ENCODE measurements around the gene PLXNB2. TPM values are rescaled to one million over a fixed set of nuclear protein-coding genes. Genes with fewer than 3 reads are reported as not detected.
"Not testable (repeated sequence)": the region's sequence is repeated elsewhere in the genome, so short reads cannot be mapped to it uniquely, and the experiment has no call there.

Gene PLXNB2
- total RNA-seq, 1 donor from 2014 or later = 256 TPM

- ATAC-seq (no peak), DNase-seq (no peak)
- no peak for TF ChIP-seq CTCF (IDR thresholded peaks at IDR 0.05)
- intact Hi-C loops (cut with DNase I) = loop anchor here (10.0 kb wide), 1 partner anchor 49 kb away; the partner anchor contains the start of gene MAPK11
- no peaks in the 10 kb centered on the region for H3K27me3 ChIP-seq (ENCODE audit: low read depth)
- H3K36me3 ChIP-seq = no peaks in the 10 kb centered on the region
- no peak overlapping the region for H3K4me3 ChIP-seq
- H3K27ac ChIP-seq = no peak overlapping the region
- H3K9me3 ChIP-seq = no peaks in the 10 kb centered on the region
- peaks cover 18% of the 10 kb centered on the region for H3K4me1 ChIP-seq
These were observed 16.5 kb upstream of the PLXNB2 start for GRCh38 chr22:50323900-50324299.

DNA sequence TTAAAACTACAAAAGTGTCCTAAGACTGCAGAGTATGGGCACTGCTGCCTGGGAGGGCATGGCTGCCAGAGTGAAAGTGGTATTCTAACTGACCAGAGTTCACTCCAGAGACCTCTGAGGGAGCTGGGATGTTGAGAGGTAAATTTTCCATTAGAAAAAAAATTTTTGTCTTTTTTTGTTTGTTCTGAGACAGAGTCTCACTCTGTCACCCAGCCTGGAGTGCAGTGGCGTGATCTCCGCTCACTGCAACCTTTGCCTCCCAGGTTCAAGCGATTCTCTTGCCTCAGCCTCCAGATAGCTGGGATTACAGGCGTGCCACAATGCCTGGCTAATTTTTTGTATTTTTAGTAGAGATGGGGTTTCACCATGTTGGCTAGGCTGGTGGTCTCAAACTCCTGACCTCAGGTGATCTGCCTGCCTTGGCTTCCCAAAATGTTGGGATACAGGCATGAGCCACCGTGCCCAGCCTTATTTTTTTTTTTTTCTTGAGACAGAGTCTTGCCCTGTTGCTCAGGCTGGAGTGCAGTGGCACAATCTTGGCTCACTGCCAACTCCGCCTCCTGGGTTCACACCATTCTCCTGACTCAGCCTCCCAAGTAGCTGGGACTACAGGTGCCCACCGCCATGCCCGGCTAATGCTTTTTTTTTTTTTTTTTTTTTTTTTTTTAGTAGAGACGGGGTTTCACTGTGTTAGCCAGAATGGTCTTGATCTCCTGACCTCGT, 15.1 kb upstream of the PLXNB2 start:
- H3K4me1 ChIP-seq = peaks cover 11% of the 10 kb centered on the region
- not testable (repeated sequence) for H3K4me3 ChIP-seq; H3K36me3 ChIP-seq; ATAC-seq; H3K9me3 ChIP-seq; H3K27me3 ChIP-seq (ENCODE audit: low read depth); H3K27ac ChIP-seq
- DNase-seq = peak; percentile 65
- intact Hi-C loops (cut with DNase I) = loop anchor here (10.0 kb wide), 1 partner anchor 48 kb away; the partner anchor contains the start of gene MAPK11

DNA sequence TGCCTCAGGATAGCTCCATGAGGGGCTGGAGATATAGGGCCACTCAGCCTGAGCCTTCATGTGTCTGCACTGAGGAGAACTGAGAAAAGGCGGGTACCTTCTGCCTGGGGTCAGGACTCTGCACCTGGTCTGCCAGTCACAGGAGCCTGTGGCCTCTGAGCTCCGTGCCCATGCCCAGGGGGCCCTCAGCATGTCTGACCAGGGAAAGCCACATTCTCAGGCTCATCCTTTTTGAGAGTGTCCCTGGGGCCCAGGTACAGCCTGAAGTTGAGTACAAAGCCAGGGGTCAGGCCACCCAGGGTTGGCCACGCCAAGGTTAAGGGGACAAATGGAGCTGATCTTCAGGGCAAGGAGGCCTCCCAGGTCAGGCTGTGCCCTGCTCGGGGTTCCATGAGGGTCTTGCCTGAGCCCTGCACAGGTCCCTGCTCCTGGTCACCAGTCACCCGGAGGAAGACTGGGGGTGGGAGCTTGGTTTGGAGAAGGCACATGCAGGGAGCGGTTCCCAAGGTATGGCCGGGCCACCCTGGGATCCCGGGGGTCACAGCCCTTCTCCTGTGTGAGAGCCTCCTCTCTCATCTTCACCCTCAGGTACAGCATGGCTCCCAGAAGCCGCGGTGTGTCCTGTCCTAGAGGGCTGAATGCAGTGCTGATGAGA, 13.4 kb upstream of the PLXNB2 start:
- Histone ChIP-seq H3K27me3 (ENCODE audit: low read depth) (no peaks in the 10 kb centered on the region), H3K36me3 (no peaks in the 10 kb centered on the region), H3K27ac (no peak overlapping the region), H3K4me1 (peaks cover 3% of the 10 kb centered on the region), H3K9me3 (no peaks in the 10 kb centered on the region), H3K4me3 (no peak overlapping the region)
- no peak for ATAC-seq
- intact Hi-C loops (cut with DNase I) = loop anchor here (10.0 kb wide), 1 partner anchor 46 kb away; the partner anchor contains the start of gene MAPK11
- no peak for DNase-seq
- no peak for TF ChIP-seq CTCF (IDR thresholded peaks at IDR 0.05)

GRCh38 chr22:50320116-50320515, 12.7 kb upstream of the PLXNB2 start:
- DNase-seq (no peak), ATAC-seq (no peak)
- no peak overlapping the region for H3K27ac ChIP-seq
- intact Hi-C loops (cut with DNase I) = loop anchor here (10.0 kb wide), 1 partner anchor 45 kb away; the partner anchor contains the start of gene MAPK11
- H3K4me1 ChIP-seq = peaks cover 2% of the 10 kb centered on the region
- no peaks in the 10 kb centered on the region for H3K9me3 ChIP-seq
- no peak overlapping the region for H3K4me3 ChIP-seq
- no peaks in the 10 kb centered on the region for H3K27me3 ChIP-seq (ENCODE audit: low read depth)
- no peak for TF ChIP-seq CTCF (IDR thresholded peaks at IDR 0.05)
- no peaks in the 10 kb centered on the region for H3K36me3 ChIP-seq

- no peak for TF ChIP-seq CTCF (IDR thresholded peaks at IDR 0.05)
- no peak for DNase-seq
- H3K4me3 ChIP-seq = no peak overlapping the region
These were observed 12.1 kb upstream of the PLXNB2 start for GRCh38 chr22:50319503-50319951.

More at GRCh38 chr22:50319503-50319951, 12.1 kb upstream of the PLXNB2 start:
- Histone ChIP-seq H3K4me1 (peaks cover 8% of the 10 kb centered on the region), H3K27me3 (ENCODE audit: low read depth) (no peaks in the 10 kb centered on the region), H3K9me3 (no peaks in the 10 kb centered on the region), H3K27ac (no peak overlapping the region), H3K36me3 (no peaks in the 10 kb centered on the region)
- intact Hi-C loops (cut with DNase I) = no loop called here
- no peak for ATAC-seq
